MCF 10A (cell line): ENCODE data around the gene TMEM135. TPM values are rescaled to one million over a fixed set of nuclear protein-coding genes. Genes with fewer than 3 reads are reported as not detected.
A peak's percentile ranks its signal among the peaks of the same experiment; 100 is the strongest.

Source experiments
- BruUV-seq: library from RNA; stranded (reverse); fragments of 400-500 nt; replicated peaks from 2 replicates; lab custom pipeline; 2021; lab: Mats Ljungman, UMichigan
- CTCF ChIA-PET: fragments of 300-600 bp; sonication (Branson Sonifier 250); formaldehyde crosslinking; extraction: SDS; loops from one replicate; lab custom pipeline; 2021; ENCODE audit warnings: antibody characterized with exemption, inconsistent platforms; lab: Yijun Ruan, JAX
- POLR2A ChIA-PET: fragments of 300-600, 350-650 bp; sonication (Branson Sonifier 250); formaldehyde crosslinking; extraction: SDS; loops from one replicate; lab custom pipeline; 2020; ENCODE audit warnings: antibody characterized with exemption, inconsistent platforms; lab: Yijun Ruan, JAX
- DNase-seq: peaks from one replicate; pipeline ENCODE4 v3.0.0-alpha.2; 2018; ENCODE audit not compliant: unreplicated experiment
- H3K27ac Mint-ChIP-seq: one replicate; pipeline ENCODE4 v1.8.0; 2022; ENCODE audit warnings: mild to moderate bottlenecking, low read depth, mixed read lengths; ENCODE audit not compliant: unreplicated experiment
- H3K27me3 Mint-ChIP-seq: one replicate; pipeline ENCODE4 v1.8.0; 2022; ENCODE audit warnings: mixed read lengths; ENCODE audit not compliant: insufficient read depth, unreplicated experiment
- H3K36me3 Mint-ChIP-seq: one replicate; pipeline ENCODE4 v1.8.0; 2022; ENCODE audit warnings: mild to moderate bottlenecking, moderate library complexity, mixed read lengths; ENCODE audit not compliant: insufficient read depth, unreplicated experiment
- H3K4me1 Mint-ChIP-seq: one replicate; pipeline ENCODE4 v1.8.0; 2022; ENCODE audit warnings: mixed read lengths; ENCODE audit not compliant: insufficient read depth, unreplicated experiment
- H3K4me3 Mint-ChIP-seq: one replicate; pipeline ENCODE4 v1.8.0; 2022; ENCODE audit warnings: mild to moderate bottlenecking, moderate library complexity, mixed read lengths; ENCODE audit not compliant: unreplicated experiment
- H3K9me3 Mint-ChIP-seq: one replicate; pipeline ENCODE4 v1.8.0; 2022; ENCODE audit warnings: mixed read lengths; ENCODE audit not compliant: unreplicated experiment
- intact Hi-C: fragments of 100-400 bp; cut with micrococcal nuclease; formaldehyde crosslinking; loops from 2 replicates; pipeline ENCODE4 v1.14.1; 2022
- total RNA-seq: library from RNA; stranded (reverse); gene quantifications from 2 replicates; pipeline ENCODE4 v1.2.3, GENCODE V29; 2022
- TF ChIP-seq, protein P1 (sequence below): fragments of 200-600 bp; IDR thresholded peaks from one replicate; pipeline ENCODE4 v1.8.0; 2022; ENCODE audit warnings: antibody characterized with exemption, mild to moderate bottlenecking; ENCODE audit not compliant: unreplicated experiment

The TMEM135 gene
- total RNA-seq, 1 experiment from 2014 or later = 10.7 TPM

GRCh38 chr11:87286338-87286737 lies 248.6 kb downstream of the TMEM135 start:
- TF ChIP-seq, protein P1, sequence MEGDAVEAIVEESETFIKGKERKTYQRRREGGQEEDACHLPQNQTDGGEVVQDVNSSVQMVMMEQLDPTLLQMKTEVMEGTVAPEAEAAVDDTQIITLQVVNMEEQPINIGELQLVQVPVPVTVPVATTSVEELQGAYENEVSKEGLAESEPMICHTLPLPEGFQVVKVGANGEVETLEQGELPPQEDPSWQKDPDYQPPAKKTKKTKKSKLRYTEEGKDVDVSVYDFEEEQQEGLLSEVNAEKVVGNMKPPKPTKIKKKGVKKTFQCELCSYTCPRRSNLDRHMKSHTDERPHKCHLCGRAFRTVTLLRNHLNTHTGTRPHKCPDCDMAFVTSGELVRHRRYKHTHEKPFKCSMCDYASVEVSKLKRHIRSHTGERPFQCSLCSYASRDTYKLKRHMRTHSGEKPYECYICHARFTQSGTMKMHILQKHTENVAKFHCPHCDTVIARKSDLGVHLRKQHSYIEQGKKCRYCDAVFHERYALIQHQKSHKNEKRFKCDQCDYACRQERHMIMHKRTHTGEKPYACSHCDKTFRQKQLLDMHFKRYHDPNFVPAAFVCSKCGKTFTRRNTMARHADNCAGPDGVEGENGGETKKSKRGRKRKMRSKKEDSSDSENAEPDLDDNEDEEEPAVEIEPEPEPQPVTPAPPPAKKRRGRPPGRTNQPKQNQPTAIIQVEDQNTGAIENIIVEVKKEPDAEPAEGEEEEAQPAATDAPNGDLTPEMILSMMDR = no peak
- peaks cover 5% of the 10 kb centered on the region for H3K4me1 Mint-ChIP-seq
- H3K27ac Mint-ChIP-seq = no peak overlapping the region
- no peaks in the 10 kb centered on the region for H3K9me3 Mint-ChIP-seq
- no TSS peak for BruUV-seq
- intact Hi-C loops = no loop called here
- peaks cover 5% of the 10 kb centered on the region for H3K36me3 Mint-ChIP-seq
- DNase-seq = no peak
- POLR2A ChIA-PET = interaction anchor here (0.6 to 1.2 kb wide), 2 partner anchors 77 to 331 kb away, joined by 3 read pairs; partner anchors contain the start of gene FZD4
- no peak overlapping the region for H3K4me3 Mint-ChIP-seq
- H3K27me3 Mint-ChIP-seq = no peaks in the 10 kb centered on the region
- CTCF ChIA-PET = interaction anchor here (0.7 to 4.1 kb wide), 3 partner anchors 182 to 352 kb away, joined by 3 to 31 read pairs (median 3); no protein-coding TSS in a partner anchor

- intact Hi-C loops = loop anchor here (1.0 to 2.0 kb wide), 3 partner anchors 311 to 420 kb away; no protein-coding TSS in a partner anchor
- peaks cover 4% of the 10 kb centered on the region for H3K4me1 Mint-ChIP-seq
- no peaks in the 10 kb centered on the region for H3K27me3 Mint-ChIP-seq
- H3K27ac Mint-ChIP-seq = no peak overlapping the region
- CTCF ChIA-PET = interaction anchor here (0.6 to 3.8 kb wide), 23 partner anchors 8 to 1167 kb away, joined by 3 to 56 read pairs (median 5); no protein-coding TSS in a partner anchor
- no peaks in the 10 kb centered on the region for H3K9me3 Mint-ChIP-seq
- no TSS peak for BruUV-seq
- TF ChIP-seq, protein P1 = peak; percentile 64
- DNase-seq = peak; percentile 70
- no peak overlapping the region for H3K4me3 Mint-ChIP-seq
- H3K36me3 Mint-ChIP-seq = no peaks in the 10 kb centered on the region
- POLR2A ChIA-PET = no interaction called here
Measured at GRCh38 chr11:87290304-87290922, 252.7 kb downstream of the TMEM135 start.

DNA sequence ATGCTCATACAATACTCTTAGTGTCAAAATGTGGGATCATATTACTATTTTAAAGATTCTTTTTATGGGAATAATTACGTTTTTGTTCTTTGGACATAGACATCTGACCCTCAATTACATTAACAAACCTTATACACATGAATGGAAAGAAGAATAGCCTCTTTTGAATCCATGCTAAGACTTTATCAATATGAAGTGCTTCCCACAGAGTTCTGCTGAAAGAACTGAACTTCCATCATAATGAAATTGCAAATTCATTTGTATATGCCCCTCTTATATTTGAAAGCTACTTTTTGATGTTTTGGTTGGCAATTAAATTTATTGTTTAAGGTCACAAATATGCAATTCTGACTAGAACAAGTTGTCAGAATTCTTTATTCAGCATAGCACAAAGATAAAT lies 254.9 kb downstream of the TMEM135 start:
- H3K27ac Mint-ChIP-seq = no peak overlapping the region
- intact Hi-C loops = no loop called here
- POLR2A ChIA-PET = no interaction called here
- H3K4me1 Mint-ChIP-seq = peaks cover 4% of the 10 kb centered on the region
- DNase-seq = no peak
- no peaks in the 10 kb centered on the region for H3K9me3 Mint-ChIP-seq
- no peaks in the 10 kb centered on the region for H3K36me3 Mint-ChIP-seq
- H3K4me3 Mint-ChIP-seq = no peak overlapping the region
- BruUV-seq = no TSS peak
- H3K27me3 Mint-ChIP-seq = no peaks in the 10 kb centered on the region
- CTCF ChIA-PET = interaction anchor here (0.6 to 3.8 kb wide), 5 partner anchors 8 to 354 kb away, joined by 3 to 17 read pairs (median 4); no protein-coding TSS in a partner anchor
- TF ChIP-seq, protein P1 = no peak

- intact Hi-C loops = no loop called here
- Mint-ChIP-seq H3K27ac (no peak overlapping the region), H3K36me3 (no peaks in the 10 kb centered on the region), H3K4me1 (peaks cover 4% of the 10 kb centered on the region), H3K4me3 (no peak overlapping the region), H3K27me3 (no peaks in the 10 kb centered on the region), H3K9me3 (no peaks in the 10 kb centered on the region)
- ChIA-PET CTCF (interaction anchor here (0.6 to 3.1 kb wide), 5 partner anchors 53 to 357 kb away, joined by 3 to 17 read pairs (median 4); no protein-coding TSS in a partner anchor), POLR2A (no interaction called here)
- BruUV-seq = no TSS peak
- no peak for DNase-seq
- TF ChIP-seq, protein P1 = no peak
Measured at GRCh38 chr11:87295237-87295636, 257.5 kb downstream of the TMEM135 start.
